ENCODE measurements around the gene EXOC3L1.

DNA sequence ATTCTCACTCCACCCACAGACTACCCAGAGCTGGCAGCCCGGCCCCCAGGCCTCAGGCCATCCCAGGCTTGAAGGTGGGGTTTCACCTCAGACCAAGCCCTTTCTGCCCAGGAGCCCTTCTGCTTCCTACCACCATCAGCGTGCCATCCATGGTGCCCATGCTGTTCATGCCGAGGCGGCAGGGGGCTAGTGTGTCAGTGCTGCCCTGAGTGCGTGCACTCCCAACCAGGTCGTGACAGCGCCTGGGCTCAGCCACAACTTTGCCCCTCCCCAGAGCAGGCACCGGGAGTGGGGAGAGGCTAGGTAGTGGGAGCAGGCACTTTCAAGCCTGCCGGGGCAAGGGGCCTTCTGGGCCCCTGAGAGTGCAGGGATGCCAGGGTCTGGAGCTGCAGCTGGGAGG, 47.6 kb downstream of the EXOC3L1 start:
- TF ChIP-seq, protein P1, sequence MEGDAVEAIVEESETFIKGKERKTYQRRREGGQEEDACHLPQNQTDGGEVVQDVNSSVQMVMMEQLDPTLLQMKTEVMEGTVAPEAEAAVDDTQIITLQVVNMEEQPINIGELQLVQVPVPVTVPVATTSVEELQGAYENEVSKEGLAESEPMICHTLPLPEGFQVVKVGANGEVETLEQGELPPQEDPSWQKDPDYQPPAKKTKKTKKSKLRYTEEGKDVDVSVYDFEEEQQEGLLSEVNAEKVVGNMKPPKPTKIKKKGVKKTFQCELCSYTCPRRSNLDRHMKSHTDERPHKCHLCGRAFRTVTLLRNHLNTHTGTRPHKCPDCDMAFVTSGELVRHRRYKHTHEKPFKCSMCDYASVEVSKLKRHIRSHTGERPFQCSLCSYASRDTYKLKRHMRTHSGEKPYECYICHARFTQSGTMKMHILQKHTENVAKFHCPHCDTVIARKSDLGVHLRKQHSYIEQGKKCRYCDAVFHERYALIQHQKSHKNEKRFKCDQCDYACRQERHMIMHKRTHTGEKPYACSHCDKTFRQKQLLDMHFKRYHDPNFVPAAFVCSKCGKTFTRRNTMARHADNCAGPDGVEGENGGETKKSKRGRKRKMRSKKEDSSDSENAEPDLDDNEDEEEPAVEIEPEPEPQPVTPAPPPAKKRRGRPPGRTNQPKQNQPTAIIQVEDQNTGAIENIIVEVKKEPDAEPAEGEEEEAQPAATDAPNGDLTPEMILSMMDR (IDR thresholded peaks at IDR 0.05) = no peak
- TF ChIP-seq EP300 (IDR thresholded peaks at IDR 0.05) (no peak), POLR2AphosphoS5 (IDR thresholded peaks at IDR 0.05) (no peak), POLR2A (IDR thresholded peaks at IDR 0.05) (no peak)
